Kidney glomerular epithelial cell (primary cell): ENCODE data around the gene ENPP6.

Source experiments
- DNase-seq: peaks from one replicate; lab custom pipeline; 2025; lab: John Stamatoyannopoulos, UW

Gene ENPP6

DNA sequence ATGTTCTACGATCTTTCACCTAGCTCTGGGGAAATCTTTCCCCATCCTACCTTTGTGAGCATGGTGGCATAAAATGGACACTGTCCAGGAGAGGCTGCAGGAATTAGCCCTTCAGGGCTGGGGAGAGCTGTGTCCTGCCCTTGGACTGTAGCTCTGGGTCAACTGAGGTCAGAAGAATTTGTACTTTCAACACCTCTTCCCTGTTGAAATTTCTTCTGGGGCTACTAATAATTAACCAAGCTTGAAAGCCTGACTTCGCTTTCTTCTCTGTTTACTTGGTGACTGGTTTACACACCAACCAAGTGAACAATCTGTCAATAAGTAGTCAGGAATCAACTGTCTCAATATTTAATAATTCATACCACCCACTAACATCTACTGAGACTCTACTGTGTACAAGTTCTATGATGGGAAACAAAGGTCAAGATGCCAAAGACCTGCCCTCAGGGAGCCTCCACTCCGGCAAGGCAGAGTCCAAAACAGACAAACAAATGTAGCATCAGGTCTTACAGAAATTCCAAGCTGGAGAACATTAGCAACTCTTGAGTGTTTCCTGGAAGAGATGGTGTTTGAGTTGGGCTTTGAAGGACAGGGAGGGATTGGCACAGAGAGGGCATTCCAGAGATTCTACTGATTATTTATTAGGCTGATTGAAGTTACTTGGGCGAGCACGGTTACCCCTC is 113.1 kb downstream of the ENPP6 start:
- DNase-seq: peak; percentile 81

GRCh38 chr4:184103527-184104264 is 114.0 kb downstream of the ENPP6 start:
- DNase-seq: no peak

DNA sequence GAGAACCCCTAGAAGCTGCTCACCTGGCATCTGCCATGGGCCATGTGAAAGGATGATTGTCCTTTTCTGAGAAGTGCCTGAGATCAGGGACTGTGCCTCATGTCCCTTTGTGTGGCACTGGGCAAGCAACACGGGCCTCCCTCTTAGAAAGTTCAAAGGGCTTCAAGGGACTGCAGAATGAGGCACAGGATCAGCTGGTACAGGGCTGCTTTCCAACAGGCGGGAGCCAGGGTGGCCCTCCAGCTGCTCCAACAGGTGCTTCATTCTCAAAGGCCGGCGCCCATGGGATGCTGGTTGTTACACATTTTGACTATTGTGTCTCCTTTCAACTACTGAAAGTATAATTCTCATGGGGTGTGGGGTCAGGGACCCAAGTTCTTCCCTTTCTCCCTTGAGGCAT is 114.7 kb downstream of the ENPP6 start:
- DNase-seq: no peak

DNA sequence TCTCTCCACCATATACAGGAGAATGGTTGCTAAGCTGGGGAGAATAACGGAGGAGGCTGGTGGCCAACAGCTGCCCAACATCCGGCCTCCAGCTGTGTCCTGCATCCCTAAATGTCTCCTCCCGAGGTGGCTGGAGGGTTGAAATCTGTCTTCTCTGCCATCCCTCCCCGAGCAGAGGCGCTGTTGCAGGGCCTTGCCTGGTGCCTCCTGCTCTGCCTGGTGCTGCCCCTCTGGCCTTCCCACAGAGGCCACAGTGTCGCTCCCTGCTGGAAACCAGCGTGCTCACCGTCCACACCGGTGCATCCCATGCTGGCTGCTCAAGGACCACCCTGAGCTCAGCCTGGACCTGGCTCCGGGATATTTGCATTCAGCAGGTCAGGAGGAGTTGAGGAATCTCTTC is 115.2 kb downstream of the ENPP6 start:
- no peak for DNase-seq

DNA sequence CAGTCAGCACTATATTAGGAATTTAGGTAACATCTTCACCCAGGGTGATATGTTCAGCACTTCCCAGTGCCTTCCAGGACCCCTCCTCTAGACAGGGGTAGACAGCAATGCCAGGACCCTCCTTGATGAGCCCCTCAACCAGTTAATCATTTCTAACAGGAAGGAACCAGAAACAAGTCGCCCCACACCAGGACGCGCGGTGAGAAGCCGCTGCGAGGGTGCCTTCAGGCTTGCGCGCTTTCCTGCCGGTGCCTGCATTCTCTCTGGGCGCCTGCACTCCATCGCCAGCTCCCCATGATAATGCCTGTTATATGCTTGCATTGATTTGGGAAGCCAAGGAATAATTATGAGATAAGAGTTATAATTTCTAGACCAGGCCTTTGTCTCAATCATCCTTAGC is 116.0 kb downstream of the ENPP6 start:
- DNase-seq: no peak

DNA sequence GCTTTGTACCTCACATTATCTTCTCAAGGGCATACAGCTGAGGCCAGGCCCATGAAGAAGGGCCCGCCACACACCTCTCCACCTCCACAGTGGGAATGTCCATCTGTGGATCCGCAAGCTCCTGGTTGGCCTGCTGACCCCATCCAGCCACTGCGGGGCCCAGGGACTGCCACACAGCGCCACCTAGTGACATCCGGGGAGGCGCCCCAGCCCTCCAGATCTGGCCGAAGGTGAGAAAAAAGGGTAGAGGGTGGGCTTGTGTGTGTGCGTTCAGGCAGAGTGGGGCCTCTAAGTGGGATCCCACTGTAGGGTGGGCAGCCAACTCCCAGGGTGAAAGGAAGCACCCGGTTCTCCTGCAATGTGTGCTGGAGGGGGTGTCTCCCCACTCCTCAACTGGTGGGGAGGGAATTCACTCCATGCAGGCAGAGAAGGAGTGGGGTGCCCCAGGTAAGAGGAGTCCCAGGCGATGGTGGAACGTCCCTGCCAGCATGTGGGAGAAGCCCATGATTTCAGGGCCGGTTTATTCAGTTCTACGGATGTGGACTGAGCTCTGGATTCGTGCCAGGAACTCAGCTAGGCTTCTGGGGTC is 117.3 kb downstream of the ENPP6 start:
- DNase-seq: no peak

DNA sequence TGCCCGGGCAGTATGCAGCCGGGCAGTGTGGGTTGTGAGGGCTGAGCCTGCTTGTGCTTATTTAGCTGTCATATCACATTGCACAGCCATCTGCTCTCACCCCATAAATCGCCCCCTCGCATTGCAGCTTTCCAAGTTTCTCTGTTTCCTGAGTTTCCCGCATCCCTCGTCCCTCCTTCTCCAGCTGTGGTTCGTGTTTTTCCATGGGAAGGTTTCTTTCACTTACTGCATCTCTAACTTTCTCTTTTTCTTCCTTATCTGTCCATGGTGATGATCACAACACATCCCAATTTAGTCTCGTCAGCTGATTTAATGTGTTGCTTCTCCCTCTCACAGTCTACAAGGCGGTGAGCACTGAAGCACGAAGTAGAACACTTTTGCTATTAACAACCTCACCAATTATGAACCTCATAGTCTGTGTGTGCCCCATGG is 118.1 kb downstream of the ENPP6 start:
- DNase-seq: peak; percentile 56

GRCh38 chr4:184099000-184099399 is 118.7 kb downstream of the ENPP6 start:
- DNase-seq: no peak

- no peak for DNase-seq
Observed at GRCh38 chr4:184097815-184098214, 119.9 kb downstream of the ENPP6 start.

DNA sequence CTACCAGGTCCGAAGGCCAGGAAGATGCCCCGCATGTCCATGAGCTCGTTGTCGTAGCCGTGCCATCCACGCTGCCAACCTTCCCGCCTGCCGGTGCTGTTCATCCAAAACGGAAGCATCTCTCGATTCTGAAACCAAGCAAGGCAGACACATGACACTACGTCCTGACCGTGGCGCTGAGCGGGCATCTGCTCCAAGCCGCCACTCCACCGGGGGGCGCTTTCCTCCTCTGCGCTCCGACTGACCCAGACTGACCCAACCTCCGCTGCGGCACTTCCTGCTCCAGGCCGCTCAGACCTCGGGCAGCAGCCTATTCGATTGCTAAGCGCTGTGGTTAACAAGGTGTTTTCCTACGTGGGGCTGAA is 120.5 kb downstream of the ENPP6 start:
- DNase-seq: no peak

- no peak for DNase-seq
Observed at GRCh38 chr4:184096561-184097240, 121.0 kb downstream of the ENPP6 start.

DNA sequence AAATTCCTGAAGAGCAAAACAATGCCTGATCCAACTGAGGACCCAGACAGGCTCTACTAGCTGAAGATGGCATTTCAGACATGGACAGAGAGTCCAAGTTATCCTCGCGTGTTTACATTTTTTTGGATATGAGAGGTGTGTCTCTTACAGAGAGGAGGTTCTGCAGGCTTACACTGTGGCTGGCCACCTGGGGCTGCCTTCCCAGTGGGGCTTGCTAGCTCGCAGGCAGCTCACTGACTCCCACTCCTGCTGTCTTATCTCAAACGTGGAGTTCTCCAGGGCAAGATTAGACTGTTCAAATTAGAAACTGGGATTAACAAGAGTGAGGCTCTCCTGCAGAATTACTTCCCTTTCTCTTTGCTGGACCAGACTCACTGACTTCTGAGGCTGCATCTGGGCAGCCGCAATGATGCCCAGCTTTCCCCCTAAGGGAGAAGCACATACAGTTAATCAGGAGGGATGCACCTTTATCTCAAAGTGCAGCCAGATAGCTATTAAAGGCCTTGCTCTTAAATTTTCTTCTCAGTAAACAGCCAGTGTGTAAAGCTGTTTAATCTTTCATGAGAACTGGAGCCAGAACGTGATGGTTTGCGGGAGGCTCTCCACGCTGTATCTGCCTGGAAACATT is 123.0 kb downstream of the ENPP6 start:
- no peak for DNase-seq

- no peak for DNase-seq
Observed at GRCh38 chr4:184091986-184092385, 125.7 kb downstream of the ENPP6 start.

- no peak for DNase-seq
Observed at GRCh38 chr4:184090571-184090970, 127.1 kb downstream of the ENPP6 start.

- DNase-seq: no peak
Observed at GRCh38 chr4:184080674-184081073, 137.0 kb downstream of the ENPP6 start.

GRCh38 chr4:184074677-184075388 is 142.8 kb downstream of the ENPP6 start:
- no peak for DNase-seq

DNA sequence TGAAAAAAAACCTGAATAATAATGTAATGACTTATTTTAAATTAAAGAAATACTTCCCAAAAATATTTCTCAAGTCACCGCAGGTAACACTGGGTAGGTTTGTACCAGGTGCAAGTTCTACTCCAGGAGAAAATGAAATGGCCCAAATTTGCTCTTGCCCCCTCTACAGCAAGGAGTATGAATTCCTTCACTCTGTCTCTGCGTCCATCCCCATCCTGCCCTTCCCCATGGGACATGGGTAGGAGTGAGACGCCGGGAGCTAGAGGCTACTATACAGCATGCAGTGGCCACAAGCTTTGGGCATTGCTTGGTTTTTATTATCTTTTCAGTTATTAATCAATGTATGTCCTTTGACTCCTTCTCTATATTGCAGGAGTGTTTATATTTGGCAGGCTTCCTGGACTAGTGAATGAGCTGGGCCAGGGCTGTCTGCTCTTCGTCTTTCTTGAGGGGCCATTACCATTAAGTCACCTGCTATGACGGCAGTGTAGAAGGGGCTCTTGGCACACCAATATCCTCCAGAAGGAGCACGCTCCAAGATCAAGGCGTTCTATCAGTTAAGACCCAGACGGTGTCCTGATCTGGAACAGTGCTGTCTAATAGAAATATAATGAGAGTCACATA is 149.6 kb downstream of the ENPP6 start:
- DNase-seq: no peak

GRCh38 chr4:184066584-184067300 is 150.9 kb downstream of the ENPP6 start:
- no peak for DNase-seq

DNA sequence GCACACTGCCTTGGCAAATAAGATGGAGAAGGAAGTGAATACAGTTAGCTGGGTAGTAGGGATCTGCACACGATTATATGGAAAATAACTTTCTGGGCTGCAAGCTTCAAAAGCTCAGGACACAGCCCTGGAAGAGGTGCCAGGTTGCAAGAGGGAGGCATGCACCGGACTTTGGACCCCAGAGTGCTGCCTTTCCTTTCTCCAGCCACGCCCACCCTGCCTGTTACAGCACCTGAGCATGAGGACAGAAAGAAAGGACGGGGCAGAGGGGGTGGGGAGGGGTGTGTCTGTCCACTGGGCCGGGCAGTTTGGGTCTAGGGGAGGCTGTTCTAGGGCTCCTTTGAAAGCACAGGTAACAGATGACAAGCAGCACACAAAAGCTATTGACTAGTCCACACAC is 152.8 kb downstream of the ENPP6 start:
- DNase-seq: no peak

GRCh38 chr4:184062769-184063168 is 154.9 kb downstream of the ENPP6 start:
- no peak for DNase-seq

DNA sequence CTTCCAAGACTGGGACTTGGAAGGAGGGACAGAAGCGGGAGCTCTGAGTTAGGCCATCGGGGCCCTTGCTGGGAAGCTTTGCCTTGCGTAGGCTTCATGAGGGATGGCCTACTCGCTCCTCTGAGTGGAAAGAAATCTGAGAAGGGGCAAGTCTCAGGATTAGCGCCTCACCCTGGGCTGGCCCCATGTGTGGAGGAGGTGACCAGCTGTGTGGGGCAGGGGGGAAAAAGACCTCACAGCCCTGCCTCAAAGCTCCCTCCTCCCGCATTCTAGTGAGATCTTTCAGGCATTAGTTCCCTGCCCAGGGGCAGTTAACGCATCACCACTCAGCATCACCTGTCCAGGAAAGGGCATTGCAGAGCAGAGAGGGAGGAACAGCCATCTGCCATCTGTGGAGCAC is 156.1 kb downstream of the ENPP6 start:
- DNase-seq: no peak
